IMR-90 (cell line): ENCODE measurements around the gene FFAR2. TPM values are rescaled to one million over a fixed set of nuclear protein-coding genes. Genes with fewer than 3 reads are reported as not detected.
"Not testable (repeated sequence)": the region's sequence is repeated elsewhere in the genome, so short reads cannot be mapped to it uniquely, and the experiment has no call there.

Experiments
- ATAC-seq: fragments of 200-7000 bp; cut with Tn5 transposase; 2 replicates; pipeline ENCODE4 v1.9.1; 2020; ENCODE audit warnings: low read depth, mild to moderate bottlenecking, moderate library complexity
- BruUV-seq: library from RNA; stranded (reverse); fragments of 400-500 nt; replicated peaks from 2 replicates; lab custom pipeline; 2021; lab: Mats Ljungman, UMichigan
- CTCF ChIA-PET: fragments of 300-600 bp; formaldehyde crosslinking; extraction: SDS; loops from one replicate; lab custom pipeline; 2021; ENCODE audit warnings: antibody characterized with exemption; lab: Yijun Ruan, JAX
- POLR2A ChIA-PET: fragments of 300-600 bp; sonication (Branson Sonifier 250); formaldehyde crosslinking; loops from one replicate; lab custom pipeline; 2022; ENCODE audit warnings: antibody characterized with exemption; ENCODE audit not compliant: unreplicated experiment; lab: Charles Lee
- DNase-seq: peaks from one replicate; pipeline ENCODE4 v3.0.0; 2013
- H2AFZ ChIP-seq: replicated peaks from 2 replicates; pipeline ENCODE3; 2013; ENCODE audit warnings: low read length, mild to moderate bottlenecking; ENCODE audit not compliant: poor library complexity
- H2AK5ac ChIP-seq: 2 replicates; pipeline ENCODE4 v1.6.1; 2013; ENCODE audit warnings: low read depth, low read length, inconsistent platforms
- H2AK9ac ChIP-seq: replicated peaks from 2 replicates; pipeline ENCODE3; 2013; ENCODE audit warnings: mild to moderate bottlenecking, low read depth, low read length, moderate library complexity; ENCODE audit not compliant: poor library complexity
- H2BK120ac ChIP-seq: 2 replicates; pipeline ENCODE4 v1.6.1; 2013; ENCODE audit warnings: low read depth, low read length, inconsistent platforms
- H2BK15ac ChIP-seq: 3 replicates; pipeline ENCODE4 v1.6.1; 2013; ENCODE audit warnings: low read depth, low read length, inconsistent platforms
- H2BK20ac ChIP-seq: 2 replicates; pipeline ENCODE4 v1.6.1; 2013; ENCODE audit warnings: low read depth, mild to moderate bottlenecking, inconsistent platforms, low read length, moderate library complexity
- H2BK5ac ChIP-seq: 2 replicates; pipeline ENCODE4 v1.6.1; 2013; ENCODE audit warnings: mild to moderate bottlenecking, low read depth, low read length, inconsistent platforms; ENCODE audit not compliant: poor library complexity, severe bottlenecking
- H3K14ac ChIP-seq: replicated peaks from 2 replicates; pipeline ENCODE4 v1.6.1; 2013; ENCODE audit warnings: low read depth, low read length, inconsistent platforms
- H3K18ac ChIP-seq: 2 replicates; pipeline ENCODE4 v1.6.1; 2013; ENCODE audit warnings: low read depth, low read length, control low read depth
- H3K23ac ChIP-seq: 2 replicates; pipeline ENCODE4 v1.6.1; 2013; ENCODE audit warnings: low read depth, low read length, inconsistent platforms
- H3K27ac ChIP-seq: 2 replicates; pipeline ENCODE4 v1.5.1; 2013; ENCODE audit warnings: mild to moderate bottlenecking, control low read depth, low read length; ENCODE audit not compliant: insufficient read depth
- H3K27me3 ChIP-seq: 2 replicates; pipeline ENCODE4 v1.6.1; 2013; ENCODE audit warnings: low read length; ENCODE audit not compliant: control insufficient read depth, insufficient read depth
- H3K36me3 ChIP-seq: 2 replicates; pipeline ENCODE4 v1.6.1; 2013; ENCODE audit warnings: low read length, mixed read lengths; ENCODE audit not compliant: control insufficient read depth, insufficient read depth
- H3K4ac ChIP-seq: 2 replicates; pipeline ENCODE4 v1.6.1; 2013; ENCODE audit warnings: low read depth, low read length, inconsistent platforms
- H3K4me1 ChIP-seq: 2 replicates; pipeline ENCODE4 v1.6.1; 2013; ENCODE audit warnings: low read length, mixed read lengths; ENCODE audit not compliant: control insufficient read depth, insufficient read depth
- H3K4me2 ChIP-seq: 2 replicates; pipeline ENCODE4 v1.6.1; 2013; ENCODE audit warnings: low read depth, mild to moderate bottlenecking, control low read depth, low read length, moderate library complexity
- H3K4me3 ChIP-seq: 2 replicates; pipeline ENCODE4 v1.5.1; 2013; ENCODE audit warnings: low read depth, mild to moderate bottlenecking, control low read depth, low read length, moderate library complexity; ENCODE audit not compliant: insufficient read depth
- H3K56ac ChIP-seq: 2 replicates; pipeline ENCODE4 v1.6.1; 2013; ENCODE audit warnings: low read length, inconsistent platforms; ENCODE audit not compliant: insufficient read depth; ENCODE audit errors: extremely low read depth
- H3K79me1 ChIP-seq, 2 experiments: 2 replicates each; pipeline ENCODE4 v1.6.1; 2013; ENCODE audit warnings: low read length in 2 of 2, inconsistent platforms in 1 of 2, low read depth in 1 of 2
- H3K9ac ChIP-seq: 2 replicates; pipeline ENCODE4 v1.6.1; 2013; ENCODE audit warnings: low read depth, low read length, control low read depth
- H3K9me1 ChIP-seq: 2 replicates; pipeline ENCODE4 v1.6.1; 2013; ENCODE audit warnings: low read length, inconsistent platforms; ENCODE audit not compliant: insufficient read depth
- H3K9me3 ChIP-seq: 2 replicates; pipeline ENCODE4 v1.6.1; 2013; ENCODE audit warnings: low read length; ENCODE audit not compliant: control insufficient read depth, insufficient read depth
- H4K20me1 ChIP-seq: 2 replicates; pipeline ENCODE4 v1.6.1; 2013; ENCODE audit warnings: low read length, inconsistent platforms; ENCODE audit not compliant: insufficient read depth
- H4K5ac ChIP-seq: 2 replicates; pipeline ENCODE4 v1.6.1; 2013; ENCODE audit warnings: mild to moderate bottlenecking, low read depth, low read length, control low read depth
- H4K8ac ChIP-seq, 2 experiments: 2 replicates each; pipeline ENCODE4 v1.6.1; 2013; ENCODE audit warnings: low read depth in 2 of 2, low read length in 2 of 2, control low read depth in 1 of 2, inconsistent platforms in 1 of 2
- H4K91ac ChIP-seq: 2 replicates; pipeline ENCODE4 v1.6.1; 2013; ENCODE audit warnings: low read depth, low read length, inconsistent platforms; ENCODE audit not compliant: insufficient read depth
- WGBS, 2 experiments: methylation state at CpG; one replicate each; pipeline versions ENCODE4 v1.1.5 to v1.1.7; 2013; ENCODE audit warnings: missing lambda C conversion rate in 2 of 2; ENCODE audit not compliant: insufficient read length in 1 of 2; ENCODE audit errors: extremely low coverage in 2 of 2; 5-methylcytosine and 5-hydroxymethylcytosine counted together
- dilution Hi-C: fragments of 300-500 bp; cut with HindIII; formaldehyde crosslinking; loops from one replicate; pipeline ENCODE4 v1.14.3; 2018; ENCODE audit warnings: low sequenced_read_pairs; ENCODE audit not compliant: unreplicated experiment
- in situ Hi-C: fragments of 300-500 bp; cut with MboI; formaldehyde crosslinking; loops from 3 replicates; pipeline ENCODE4 v1.14.3; 2019; ENCODE audit warnings: low sequenced_read_pairs, inconsistent platforms, mixed read lengths
- intact Hi-C: fragments of 100-400 bp; cut with micrococcal nuclease; formaldehyde crosslinking; loops from 2 replicates; pipeline ENCODE4 v1.10.0; 2022
- polyA plus RNA-seq, 3 experiments: library from polyadenylated mRNA; depleted of rRNA; stranded (reverse); fragments of >200 nt; gene quantifications; 2 replicates each; pipeline ENCODE4 v1.2.3, GENCODE V29; 2012; ENCODE audit warnings: low replicate concordance in 1 of 3
- total RNA-seq: library from RNA; depleted of rRNA; stranded (reverse); fragments of >200 nt; gene quantifications from 2 replicates; pipeline ENCODE4 v1.2.3, GENCODE V29; 2012

Gene FFAR2
- total and polyA plus RNA-seq, 2 of the 4 experiments (the other 2 are of a cell fraction): not detected

GRCh38 chr19:35423406-35423805 is 24.7 kb upstream of the FFAR2 start:
- POLR2A ChIA-PET, CTCF ChIA-PET, H3K4ac ChIP-seq, H4K20me1 ChIP-seq, H3K9me1 ChIP-seq, H3K18ac ChIP-seq, H3K4me2 ChIP-seq, ATAC-seq, H3K14ac ChIP-seq, H3K79me1 ChIP-seq, H4K8ac ChIP-seq, in situ Hi-C loops, H3K36me3 ChIP-seq, H4K5ac ChIP-seq, H2BK5ac ChIP-seq, H3K9ac ChIP-seq, H2AK5ac ChIP-seq, H2BK15ac ChIP-seq, H3K23ac ChIP-seq, H4K91ac ChIP-seq, H2AFZ ChIP-seq, H3K4me3 ChIP-seq, DNase-seq, intact Hi-C loops, H3K9me3 ChIP-seq, H2AK9ac ChIP-seq, H2BK120ac ChIP-seq, H3K27me3 ChIP-seq, H3K4me1 ChIP-seq, dilution Hi-C loops, H3K56ac ChIP-seq, H2BK20ac ChIP-seq, BruUV-seq, H3K27ac ChIP-seq: not testable (repeated sequence)
- 94% methylated on average over 3 of the region's 7 CpGs; no CpG with 5 or more reads in 1 of the 2 experiments for WGBS, 2 experiments
